GM18867 (cell line): Measurements from ENCODE around the gene CSAG1.
"Not testable (repeated sequence)": the region's sequence is repeated elsewhere in the genome, so short reads cannot be mapped to it uniquely, and the experiment has no call there.

Experiments used
- ATAC-seq: cut with Tn5 transposase; IDR thresholded peaks from one replicate; pipeline ENCODE4 v1.9.1; 2021; ENCODE audit warnings: mild to moderate bottlenecking, moderate library complexity; ENCODE audit not compliant: unreplicated experiment

CSAG1 gene

GRCh38 chrX:152733261-152733975 is at the start of gene CSAG1, which contains the start of gene MAGEA12:
Gene CSAG1, minus strand, starts transcription at chrX:152733721. Its CDS starts 1,261 bp downstream, at chrX:152732460.
Gene MAGEA12, plus strand, starts transcription at chrX:152733757. Its CDS starts 2,405 bp downstream, at chrX:152736162.
- ATAC-seq, result no peak

GRCh38 chrX:152769549-152770289 is 36.2 kb upstream of the CSAG1 start, which contains the start of gene MAGEA6:
Gene MAGEA6, minus strand, starts transcription at chrX:152769689. Its CDS starts 2,039 bp downstream, at chrX:152767650.
- not testable (repeated sequence) for ATAC-seq

GRCh38 chrX:152766562-152766961 is 33.0 kb upstream of the CSAG1 start:
- ATAC-seq, result not testable (repeated sequence)

GRCh38 chrX:152761582-152761981 is 28.1 kb upstream of the CSAG1 start:
- ATAC-seq, result not testable (repeated sequence)

- ATAC-seq, result not testable (repeated sequence)
Observed at GRCh38 chrX:152759544-152759943, 26.0 kb upstream of the CSAG1 start.

GRCh38 chrX:152758918-152759317 is 25.4 kb upstream of the CSAG1 start, which contains the start of gene CSAG3:
Gene CSAG3, plus strand, starts transcription at chrX:152759218.
- ATAC-seq, result not testable (repeated sequence)

GRCh38 chrX:152754871-152755270 is 21.4 kb upstream of the CSAG1 start:
- not testable (repeated sequence) for ATAC-seq

- not testable (repeated sequence) for ATAC-seq
Observed at GRCh38 chrX:152753686-152754650, 20.4 kb upstream of the CSAG1 start, which contains the start of gene MAGEA2. Gene MAGEA2, minus strand, starts transcription at chrX:152753842. Its CDS starts 2,479 bp downstream, at chrX:152751363.

- ATAC-seq, result no peak
Observed at GRCh38 chrX:152738560-152738959, 5.0 kb upstream of the CSAG1 start.

GRCh38 chrX:152736528-152736927 is 3.0 kb upstream of the CSAG1 start:
- ATAC-seq, result not testable (repeated sequence)

GRCh38 chrX:152735860-152736511 is 2.5 kb upstream of the CSAG1 start:
- ATAC-seq, result no peak

- ATAC-seq, result no peak
Observed at GRCh38 chrX:152735101-152735500, 1.6 kb upstream of the CSAG1 start.

- not testable (repeated sequence) for ATAC-seq
Observed at GRCh38 chrX:152734143-152734858, 780 bp upstream of the CSAG1 start.

- no peak for ATAC-seq
Observed at GRCh38 chrX:152725409-152725808, 8.1 kb downstream of the CSAG1 start.

- ATAC-seq, result not testable (repeated sequence)
Observed at GRCh38 chrX:152713815-152714787, 19.4 kb downstream of the CSAG1 start, which contains the start of gene MAGEA2B. Gene MAGEA2B, plus strand, starts transcription at chrX:152714628. Its CDS starts 2,479 bp downstream, at chrX:152717107.

- ATAC-seq, result not testable (repeated sequence)
Observed at GRCh38 chrX:152713195-152713594, 20.3 kb downstream of the CSAG1 start.

- ATAC-seq, result not testable (repeated sequence)
Observed at GRCh38 chrX:152709173-152709572, 24.3 kb downstream of the CSAG1 start, which contains the start of gene CSAG2. Gene CSAG2, minus strand, starts transcription at chrX:152709273. Its CDS starts 161 bp downstream, at chrX:152709112.

GRCh38 chrX:152706500-152706899 is 27.0 kb downstream of the CSAG1 start:
- ATAC-seq, result not testable (repeated sequence)
